CD14-positive monocyte (primary cell): Measurements from ENCODE around the gene CEP250. TPM values are rescaled to one million over a fixed set of nuclear protein-coding genes. Genes with fewer than 3 reads are reported as not detected.
"Not testable (repeated sequence)": the region's sequence is repeated elsewhere in the genome, so short reads cannot be mapped to it uniquely, and the experiment has no call there.

Experiments
- DNase-seq, 3 donors: peaks; one replicate each; pipeline ENCODE4 v3.0.0-alpha.2; 2011 to 2022
- H2AFZ ChIP-seq: 2 replicates; pipeline ENCODE4 v1.6.0; 2012; ENCODE audit warnings: mild to moderate bottlenecking, low read depth, low read length, inconsistent platforms; ENCODE audit not compliant: insufficient read depth, poor library complexity, severe bottlenecking
- H3K27ac ChIP-seq, 2 donors: 1 replicate in 1 of 2; 2 replicates in 1 of 2; pipeline ENCODE4 v1.5.1; 2012 to 2013; ENCODE audit warnings: low read length in 2 of 2, control low read depth in 1 of 2, inconsistent platforms in 1 of 2, low read depth in 1 of 2, mild to moderate bottlenecking in 1 of 2
- H3K27me3 ChIP-seq, 2 donors: one replicate each; pipeline versions ENCODE4 v1.6.0 to v1.6.1; 2011 to 2013; ENCODE audit warnings: low read length in 2 of 2; ENCODE audit not compliant: control insufficient read depth in 2 of 2, insufficient read depth in 2 of 2
- H3K36me3 ChIP-seq, 2 donors: replicated peaks in 1 of 2; 1 replicate in 1 of 2; 2 replicates in 1 of 2; pipeline versions ENCODE4 v1.5.1 to v1.6.1; 2012 to 2013; ENCODE audit warnings: low read length in 2 of 2, control low read depth in 1 of 2, inconsistent platforms in 1 of 2, mild to moderate bottlenecking in 1 of 2; ENCODE audit not compliant: insufficient read depth in 2 of 2, control insufficient read depth in 1 of 2
- H3K4me1 ChIP-seq, 2 donors: 1 replicate in 1 of 2; 2 replicates in 1 of 2; pipeline versions ENCODE4 v1.5.1 to v1.6.1; 2012 to 2013; ENCODE audit warnings: low read length in 2 of 2, control low read depth in 1 of 2, inconsistent platforms in 1 of 2, mild to moderate bottlenecking in 1 of 2, moderate library complexity in 1 of 2; ENCODE audit not compliant: insufficient read depth in 2 of 2, control insufficient read depth in 1 of 2
- H3K4me2 ChIP-seq: replicated peaks from 2 replicates; pipeline ENCODE3; 2012; ENCODE audit warnings: low read length, moderate library complexity, mild to moderate bottlenecking; ENCODE audit not compliant: poor library complexity, severe bottlenecking; ENCODE audit errors: extremely low read depth
- H3K4me3 ChIP-seq, 3 experiments: fragments of 200-600 bp in 1 of 3; sonication (generic) in 1 of 3; replicated peaks in 1 of 3; 1 replicate in 2 of 3; 2 replicates in 1 of 3; pipeline ENCODE4 v1.5.1; 2011 to 2013; ENCODE audit warnings: low read length in 3 of 3, mild to moderate bottlenecking in 3 of 3, control low read depth in 2 of 3, low read depth in 2 of 3, inconsistent platforms in 1 of 3, moderate library complexity in 1 of 3
- H3K79me2 ChIP-seq: 2 replicates; pipeline ENCODE4 v1.6.0; 2012; ENCODE audit warnings: mild to moderate bottlenecking, control low read depth, inconsistent platforms, low read length, moderate library complexity; ENCODE audit not compliant: insufficient read depth
- H3K9ac ChIP-seq: 2 replicates; pipeline ENCODE4 v1.6.0; 2017; ENCODE audit warnings: low read length, mild to moderate bottlenecking; ENCODE audit not compliant: insufficient read depth, poor library complexity, severe bottlenecking
- H3K9me3 ChIP-seq, 2 donors: replicated peaks in 1 of 2; 1 replicate in 1 of 2; 2 replicates in 1 of 2; pipeline versions ENCODE4 v1.5.1 to v1.6.1; 2012 to 2013; ENCODE audit warnings: low read length in 2 of 2, control low read depth in 1 of 2; ENCODE audit not compliant: control insufficient read depth in 1 of 2, insufficient read depth in 1 of 2
- H4K20me1 ChIP-seq: 2 replicates; pipeline ENCODE4 v1.6.0; 2012; ENCODE audit warnings: mild to moderate bottlenecking, low read length, control low read depth, moderate library complexity; ENCODE audit not compliant: insufficient read depth
- H3K27ac Mint-ChIP-seq, 7 donors: one replicate each; pipeline ENCODE4 v1.8.0; 2020; ENCODE audit warnings: mild to moderate bottlenecking in 7 of 7, mixed read lengths in 7 of 7, moderate library complexity in 6 of 7, inconsistent platforms in 2 of 7
- H3K27me3 Mint-ChIP-seq, 3 donors: one replicate each; pipeline ENCODE4 v1.8.0; 2021 to 2022; ENCODE audit warnings: low read depth in 3 of 3, mild to moderate bottlenecking in 3 of 3, mixed read lengths in 3 of 3, moderate library complexity in 3 of 3, inconsistent platforms in 1 of 3
- H3K36me3 Mint-ChIP-seq, 2 donors: one replicate each; pipeline ENCODE4 v1.8.0; 2020; ENCODE audit warnings: mixed read lengths in 2 of 2, inconsistent platforms in 1 of 2, mild to moderate bottlenecking in 1 of 2
- H3K4me1 Mint-ChIP-seq: one replicate; pipeline ENCODE4 v1.8.0; 2020; ENCODE audit warnings: mild to moderate bottlenecking, mixed read lengths
- H3K4me3 Mint-ChIP-seq, 2 donors: one replicate each; pipeline ENCODE4 v1.8.0; 2020; ENCODE audit warnings: mild to moderate bottlenecking in 2 of 2, mixed read lengths in 2 of 2, moderate library complexity in 1 of 2
- H3K9me3 Mint-ChIP-seq, 7 donors: one replicate each; pipeline ENCODE4 v1.8.0; 2020 to 2022; ENCODE audit warnings: mixed read lengths in 7 of 7, mild to moderate bottlenecking in 6 of 7, moderate library complexity in 6 of 7, inconsistent platforms in 2 of 7
- WGBS: methylation state at CpG from one replicate; pipeline ENCODE4 v1.1.5; 2013; ENCODE audit warnings: missing lambda C conversion rate; ENCODE audit not compliant: insufficient coverage; 5-methylcytosine and 5-hydroxymethylcytosine counted together
- intact Hi-C, 2 donors: fragments of 100-400 bp; cut with micrococcal nuclease; formaldehyde crosslinking; loops; one replicate each; pipeline versions ENCODE4 v1.15.0 to v1.15.1; 2023
- polyA plus RNA-seq, 3 donors: library from polyadenylated mRNA; depleted of rRNA in 1 of 3; unstranded in 2 of 3; stranded (reverse) in 1 of 3; fragments of 300-500 nt in 2 of 3; fragments of >200 nt in 1 of 3; fragmentation: Illumina TruSeq in 2 of 3; gene quantifications; 1 replicate in 2 of 3; 2 replicates in 1 of 3; pipeline ENCODE4 v1.2.3, GENCODE V29; 2012 to 2021
- TF ChIP-seq, protein P1 (sequence below): fragments of 200-600 bp; IDR thresholded peaks from one replicate; pipeline ENCODE4 v1.8.0; 2022; ENCODE audit warnings: antibody characterized with exemption, mild to moderate bottlenecking

Gene CEP250
- polyA plus RNA-seq, 3 donors, result 0.81 to 5.9 (median 1.2) TPM

- intact Hi-C loops, result no loop called here
- Mint-ChIP-seq H3K9me3 (no peaks in the 10 kb centered on the region), H3K36me3 (peaks cover 50 to 52% of the 10 kb centered on the region in 2 donors), H3K4me3 (no peak overlapping the region), H3K27ac (no peak overlapping the region), H3K27me3 (no peaks in the 10 kb centered on the region), H3K4me1 (no peaks in the 10 kb centered on the region)
- H2AFZ ChIP-seq, result no peak overlapping the region
- peaks cover 69 to 97% of the 10 kb centered on the region in 2 donors for H3K36me3 ChIP-seq
- no peaks in the 10 kb centered on the region for H3K9me3 ChIP-seq
- no peak overlapping the region for H3K27ac ChIP-seq
- H4K20me1 ChIP-seq, result no peaks in the 10 kb centered on the region
- H3K4me3 ChIP-seq, result no peak overlapping the region
- DNase-seq, result no peak
- H3K4me1 ChIP-seq, result no peaks in the 10 kb centered on the region
- no peak overlapping the region for H3K9ac ChIP-seq
- H3K79me2 ChIP-seq, result no peaks in the 10 kb centered on the region
- TF ChIP-seq, protein P1, sequence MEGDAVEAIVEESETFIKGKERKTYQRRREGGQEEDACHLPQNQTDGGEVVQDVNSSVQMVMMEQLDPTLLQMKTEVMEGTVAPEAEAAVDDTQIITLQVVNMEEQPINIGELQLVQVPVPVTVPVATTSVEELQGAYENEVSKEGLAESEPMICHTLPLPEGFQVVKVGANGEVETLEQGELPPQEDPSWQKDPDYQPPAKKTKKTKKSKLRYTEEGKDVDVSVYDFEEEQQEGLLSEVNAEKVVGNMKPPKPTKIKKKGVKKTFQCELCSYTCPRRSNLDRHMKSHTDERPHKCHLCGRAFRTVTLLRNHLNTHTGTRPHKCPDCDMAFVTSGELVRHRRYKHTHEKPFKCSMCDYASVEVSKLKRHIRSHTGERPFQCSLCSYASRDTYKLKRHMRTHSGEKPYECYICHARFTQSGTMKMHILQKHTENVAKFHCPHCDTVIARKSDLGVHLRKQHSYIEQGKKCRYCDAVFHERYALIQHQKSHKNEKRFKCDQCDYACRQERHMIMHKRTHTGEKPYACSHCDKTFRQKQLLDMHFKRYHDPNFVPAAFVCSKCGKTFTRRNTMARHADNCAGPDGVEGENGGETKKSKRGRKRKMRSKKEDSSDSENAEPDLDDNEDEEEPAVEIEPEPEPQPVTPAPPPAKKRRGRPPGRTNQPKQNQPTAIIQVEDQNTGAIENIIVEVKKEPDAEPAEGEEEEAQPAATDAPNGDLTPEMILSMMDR, result no peak
- 96% methylated on average over 4 of the region's 4 CpGs for WGBS
- H3K27me3 ChIP-seq, result no peaks in the 10 kb centered on the region
- no peak overlapping the region for H3K4me2 ChIP-seq
These were observed 96.1 kb downstream of the CEP250 start for GRCh38 chr20:35551503-35551902.

DNA sequence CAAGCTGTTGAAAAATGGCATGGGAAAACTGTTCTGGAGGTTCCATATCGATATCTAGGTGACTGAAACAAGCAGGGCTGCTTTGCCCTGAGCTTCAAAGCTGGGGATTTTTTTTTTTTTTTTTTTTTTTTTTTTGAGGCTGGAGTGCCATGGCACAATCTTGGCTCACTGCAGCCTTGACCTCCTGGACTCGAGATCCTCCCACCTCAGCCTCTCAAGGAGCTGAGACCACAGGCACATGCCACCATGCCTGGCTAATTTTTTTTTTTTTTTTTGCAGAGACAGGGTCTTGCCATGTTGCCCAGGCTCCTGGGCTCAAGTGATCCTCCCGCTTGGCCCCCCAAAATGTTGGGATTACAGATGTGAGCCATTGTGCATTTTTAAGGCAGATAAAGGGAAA is 97.5 kb downstream of the CEP250 start:
- Mint-ChIP-seq H3K27ac (no peak overlapping the region), H3K4me3 (no peak overlapping the region), H3K27me3 (no peaks in the 10 kb centered on the region), H3K36me3 (peaks cover 55 to 56% of the 10 kb centered on the region in 2 donors), H3K9me3 (no peaks in the 10 kb centered on the region), H3K4me1 (no peaks in the 10 kb centered on the region)
- no peaks in the 10 kb centered on the region for H3K9me3 ChIP-seq
- H3K36me3 ChIP-seq, result peaks cover 73 to 97% of the 10 kb centered on the region in 2 donors
- no peak overlapping the region for H3K4me3 ChIP-seq
- no peak overlapping the region for H3K9ac ChIP-seq
- H3K4me1 ChIP-seq, result no peaks in the 10 kb centered on the region
- H3K27me3 ChIP-seq, result no peaks in the 10 kb centered on the region
- H4K20me1 ChIP-seq, result no peaks in the 10 kb centered on the region
- no peak for DNase-seq
- intact Hi-C loops, result no loop called here
- 100% methylated on average over 1 of the region's 3 CpGs for WGBS
- H3K79me2 ChIP-seq, result no peaks in the 10 kb centered on the region
- no peak overlapping the region for H3K4me2 ChIP-seq
- H3K27ac ChIP-seq, result no peak overlapping the region
- TF ChIP-seq, protein P1, result no peak
- H2AFZ ChIP-seq, result no peak overlapping the region

GRCh38 chr20:35555461-35555860 is 100.1 kb downstream of the CEP250 start:
- H2AFZ ChIP-seq, H3K4me2 ChIP-seq, H3K9me3 Mint-ChIP-seq, H3K9ac ChIP-seq, H3K27ac ChIP-seq, H3K79me2 ChIP-seq, intact Hi-C loops, DNase-seq, H3K4me1 Mint-ChIP-seq, H3K27ac Mint-ChIP-seq, H4K20me1 ChIP-seq, H3K4me3 ChIP-seq, H3K27me3 ChIP-seq, H3K4me1 ChIP-seq, H3K27me3 Mint-ChIP-seq, H3K4me3 Mint-ChIP-seq, H3K9me3 ChIP-seq: not testable (repeated sequence)
- H3K36me3 ChIP-seq, result peaks cover 56 to 74% of the 10 kb centered on the region in 2 donors
- peaks cover 42 to 47% of the 10 kb centered on the region in 2 donors for H3K36me3 Mint-ChIP-seq
- 100% methylated on average over 2 of the region's 4 CpGs for WGBS
